ENCODE results near the gene TRDN. TPM values are rescaled to one million over a fixed set of nuclear protein-coding genes. Genes with fewer than 3 reads are reported as not detected.

The TRDN gene
- total RNA-seq, 3 donors from 2014 or later (not counting 1 experiment from before 2014, with no cell fraction given), result not detected

DNA sequence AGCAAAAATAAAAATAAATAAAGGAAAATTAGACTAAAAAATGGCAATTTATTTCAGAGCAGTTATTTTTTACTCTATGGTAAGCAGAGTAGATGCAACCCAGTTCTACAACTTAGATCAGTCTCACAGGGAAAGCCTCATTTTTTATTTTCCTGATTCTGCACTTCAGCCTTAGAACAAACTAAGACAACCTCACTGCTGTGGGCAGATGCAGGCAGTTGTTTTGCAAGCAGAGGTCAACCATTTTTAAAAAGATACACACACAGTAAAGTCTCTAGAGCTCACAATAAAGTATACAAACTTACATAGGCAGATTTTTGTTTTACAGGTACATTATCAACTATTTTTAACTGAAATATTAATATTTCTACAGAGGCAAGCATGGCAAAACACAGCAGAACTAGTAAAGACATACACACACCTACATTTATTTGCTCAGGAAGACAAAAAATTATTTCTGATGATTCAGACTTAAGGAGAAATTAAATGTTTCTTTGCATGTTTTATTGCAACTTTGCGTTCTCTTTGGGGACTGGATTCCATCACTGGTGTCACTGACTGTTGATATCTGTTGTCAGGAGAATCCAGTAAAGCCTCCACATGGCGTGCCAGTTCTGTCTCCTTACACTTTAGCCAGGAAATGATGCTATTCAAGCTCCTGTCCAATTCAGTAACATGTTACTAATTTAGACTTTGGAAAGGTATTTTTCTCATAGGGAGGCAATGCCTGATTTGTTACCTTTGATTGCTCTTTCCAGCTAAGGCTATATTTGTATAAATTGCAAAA, 102.7 kb downstream of the TRDN start:
- DNase-seq (no peak), ATAC-seq (no peak)
- Histone ChIP-seq H3K4me3 (ENCODE audit: low read length) (no peak overlapping the region), H3K27me3 (ENCODE audit: control insufficient read depth, insufficient read depth, low read length) (no peaks in the 10 kb centered on the region), H3K4me1 (ENCODE audit: control insufficient read depth, insufficient read depth, low read length) (no peaks in the 10 kb centered on the region), H3K9me3 (ENCODE audit: control insufficient read depth, insufficient read depth, low read length) (no peaks in the 10 kb centered on the region), H3K27ac (ENCODE audit: low read length) (no peak overlapping the region), H3K36me3 (ENCODE audit: control insufficient read depth, insufficient read depth, low read length) (no peaks in the 10 kb centered on the region)
- Mint-ChIP-seq H3K4me3 (no peak overlapping the region), H3K9me3 (peaks cover 2 to 4% of the 10 kb centered on the region in 2 donors), H3K27me3 (ENCODE audit: low read depth in 2 of 2) (no peaks in the 10 kb centered on the region), H3K4me1 (no peaks in the 10 kb centered on the region), H3K36me3 (no peaks in the 10 kb centered on the region), H3K27ac (no peak overlapping the region)
- 65% methylated on average over 2 of the region's 2 CpGs for WGBS (ENCODE audit: insufficient coverage)
- intact Hi-C loops (cut with micrococcal nuclease), result no loop called here
- TF ChIP-seq, protein P1, sequence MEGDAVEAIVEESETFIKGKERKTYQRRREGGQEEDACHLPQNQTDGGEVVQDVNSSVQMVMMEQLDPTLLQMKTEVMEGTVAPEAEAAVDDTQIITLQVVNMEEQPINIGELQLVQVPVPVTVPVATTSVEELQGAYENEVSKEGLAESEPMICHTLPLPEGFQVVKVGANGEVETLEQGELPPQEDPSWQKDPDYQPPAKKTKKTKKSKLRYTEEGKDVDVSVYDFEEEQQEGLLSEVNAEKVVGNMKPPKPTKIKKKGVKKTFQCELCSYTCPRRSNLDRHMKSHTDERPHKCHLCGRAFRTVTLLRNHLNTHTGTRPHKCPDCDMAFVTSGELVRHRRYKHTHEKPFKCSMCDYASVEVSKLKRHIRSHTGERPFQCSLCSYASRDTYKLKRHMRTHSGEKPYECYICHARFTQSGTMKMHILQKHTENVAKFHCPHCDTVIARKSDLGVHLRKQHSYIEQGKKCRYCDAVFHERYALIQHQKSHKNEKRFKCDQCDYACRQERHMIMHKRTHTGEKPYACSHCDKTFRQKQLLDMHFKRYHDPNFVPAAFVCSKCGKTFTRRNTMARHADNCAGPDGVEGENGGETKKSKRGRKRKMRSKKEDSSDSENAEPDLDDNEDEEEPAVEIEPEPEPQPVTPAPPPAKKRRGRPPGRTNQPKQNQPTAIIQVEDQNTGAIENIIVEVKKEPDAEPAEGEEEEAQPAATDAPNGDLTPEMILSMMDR (IDR thresholded peaks at IDR 0.05), result no peak

DNA sequence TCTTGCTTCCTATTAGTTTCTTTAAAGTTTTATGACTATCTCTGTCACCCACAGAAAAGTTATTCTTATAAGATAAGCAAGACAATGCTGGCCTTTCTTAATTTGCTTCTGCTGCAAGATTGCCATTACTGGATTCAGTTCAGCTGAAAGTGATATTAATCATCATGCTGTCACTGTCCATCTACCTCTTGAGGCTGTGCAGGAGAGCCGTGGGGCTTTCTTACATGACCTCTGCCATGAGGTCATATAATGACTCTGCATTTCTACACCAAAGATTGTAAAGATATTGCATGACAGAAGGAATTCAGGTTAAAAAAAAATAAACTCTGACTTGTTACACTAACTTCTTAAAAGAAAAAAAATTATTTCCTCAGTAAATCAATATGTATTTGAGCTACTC, 106.9 kb downstream of the TRDN start:
- DNase-seq (no peak), ATAC-seq (no peak)
- H3K36me3 Mint-ChIP-seq, result no peaks in the 10 kb centered on the region
- H3K4me1 Mint-ChIP-seq, result no peaks in the 10 kb centered on the region
- no peaks in the 10 kb centered on the region for H3K27me3 ChIP-seq (ENCODE audit: control insufficient read depth, insufficient read depth, low read length)
- H3K9me3 Mint-ChIP-seq, result peaks cover 4 to 10% of the 10 kb centered on the region in 2 donors
- no peaks in the 10 kb centered on the region for H3K36me3 ChIP-seq (ENCODE audit: control insufficient read depth, insufficient read depth, low read length)
- H3K4me1 ChIP-seq (ENCODE audit: control insufficient read depth, insufficient read depth, low read length), result no peaks in the 10 kb centered on the region
- H3K4me3 ChIP-seq (ENCODE audit: low read length), result no peak overlapping the region
- no peaks in the 10 kb centered on the region for H3K27me3 Mint-ChIP-seq (ENCODE audit: low read depth in 2 of 2)
- H3K9me3 ChIP-seq (ENCODE audit: control insufficient read depth, insufficient read depth, low read length), result no peaks in the 10 kb centered on the region
- 25% methylated on average over 1 of the region's 1 CpG for WGBS (ENCODE audit: insufficient coverage)
- TF ChIP-seq, protein P1 (IDR thresholded peaks at IDR 0.05), result no peak
- H3K27ac Mint-ChIP-seq, result no peak overlapping the region
- intact Hi-C loops (cut with micrococcal nuclease), result no loop called here
- no peak overlapping the region for H3K4me3 Mint-ChIP-seq
- no peak overlapping the region for H3K27ac ChIP-seq (ENCODE audit: low read length)

DNA sequence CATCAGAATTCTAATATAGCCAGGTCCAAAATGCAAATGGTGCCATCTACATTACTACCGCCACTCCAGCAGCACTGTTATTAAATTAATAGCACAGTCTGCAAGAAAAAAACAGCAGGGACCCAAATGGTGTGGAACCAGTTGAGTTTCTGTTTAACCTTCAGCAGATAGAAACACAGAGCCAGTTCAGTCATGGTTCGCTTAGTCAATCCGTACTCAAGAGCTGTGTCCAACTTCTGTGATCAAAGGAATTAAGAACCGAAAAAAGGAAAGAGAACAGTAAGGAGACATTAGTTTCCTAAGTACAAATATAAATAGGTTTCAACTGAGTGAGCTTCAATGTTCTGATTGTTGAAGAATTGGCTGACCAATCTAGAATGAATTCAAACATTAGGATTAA, 107.7 kb downstream of the TRDN start:
- no peaks in the 10 kb centered on the region for H3K27me3 ChIP-seq (ENCODE audit: control insufficient read depth, insufficient read depth, low read length)
- no peaks in the 10 kb centered on the region for H3K36me3 ChIP-seq (ENCODE audit: control insufficient read depth, insufficient read depth, low read length)
- ATAC-seq, result no peak
- 95% methylated on average over 4 of the region's 4 CpGs for WGBS (ENCODE audit: insufficient coverage)
- Mint-ChIP-seq H3K36me3 (no peaks in the 10 kb centered on the region), H3K4me1 (no peaks in the 10 kb centered on the region), H3K27me3 (ENCODE audit: low read depth in 2 of 2) (no peaks in the 10 kb centered on the region), H3K4me3 (no peak overlapping the region), H3K27ac (no peak overlapping the region), H3K9me3 (peaks cover 4 to 10% of the 10 kb centered on the region in 2 donors)
- no peak overlapping the region for H3K27ac ChIP-seq (ENCODE audit: low read length)
- TF ChIP-seq, protein P1 (IDR thresholded peaks at IDR 0.05), result no peak
- no peak for DNase-seq
- no peaks in the 10 kb centered on the region for H3K4me1 ChIP-seq (ENCODE audit: control insufficient read depth, insufficient read depth, low read length)
- intact Hi-C loops (cut with micrococcal nuclease), result no loop called here
- no peaks in the 10 kb centered on the region for H3K9me3 ChIP-seq (ENCODE audit: control insufficient read depth, insufficient read depth, low read length)
- no peak overlapping the region for H3K4me3 ChIP-seq (ENCODE audit: low read length)

DNA sequence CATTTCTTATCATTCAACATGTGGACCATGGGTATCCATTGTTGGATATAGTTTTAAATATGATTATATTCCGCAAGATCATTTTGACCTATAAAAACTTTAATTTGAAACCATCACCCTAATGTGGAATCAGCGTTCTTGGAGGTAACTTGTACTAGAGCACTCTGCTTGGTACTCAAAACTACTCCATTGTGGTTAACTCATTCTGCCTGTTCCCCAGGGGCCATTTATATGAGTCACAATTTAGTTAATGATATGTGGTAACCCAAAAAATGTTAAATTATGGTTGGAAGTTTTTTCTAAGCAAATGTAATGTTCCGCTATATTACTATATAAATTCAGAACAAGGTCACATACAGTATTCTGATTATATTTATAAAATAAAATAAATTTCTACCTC, 109.3 kb downstream of the TRDN start:
- Histone ChIP-seq H3K27ac (ENCODE audit: low read length) (no peak overlapping the region), H3K4me3 (ENCODE audit: low read length) (no peak overlapping the region), H3K36me3 (ENCODE audit: control insufficient read depth, insufficient read depth, low read length) (no peaks in the 10 kb centered on the region), H3K27me3 (ENCODE audit: control insufficient read depth, insufficient read depth, low read length) (no peaks in the 10 kb centered on the region), H3K4me1 (ENCODE audit: control insufficient read depth, insufficient read depth, low read length) (no peaks in the 10 kb centered on the region), H3K9me3 (ENCODE audit: control insufficient read depth, insufficient read depth, low read length) (peaks cover 3% of the 10 kb centered on the region)
- H3K4me3 Mint-ChIP-seq, result no peak overlapping the region
- WGBS (ENCODE audit: insufficient coverage), result 100% methylated on average over 1 of the region's 3 CpGs
- no peak for DNase-seq
- no peaks in the 10 kb centered on the region for H3K4me1 Mint-ChIP-seq
- ATAC-seq, result no peak
- no peaks in the 10 kb centered on the region for H3K27me3 Mint-ChIP-seq (ENCODE audit: low read depth in 2 of 2)
- peaks cover 12 to 16% of the 10 kb centered on the region in 2 donors for H3K9me3 Mint-ChIP-seq
- no peak overlapping the region for H3K27ac Mint-ChIP-seq
- TF ChIP-seq, protein P1 (IDR thresholded peaks at IDR 0.05), result no peak
- no peaks in the 10 kb centered on the region for H3K36me3 Mint-ChIP-seq
- intact Hi-C loops (cut with micrococcal nuclease), result no loop called here

All from natural killer cell (primary cell).